ENCODE measurements around the gene NAPEPLD. TPM values are rescaled to one million over a fixed set of nuclear protein-coding genes. Genes with fewer than 3 reads are reported as not detected.
"Not testable (repeated sequence)": the region's sequence is repeated elsewhere in the genome, so short reads cannot be mapped to it uniquely, and the experiment has no call there.

The NAPEPLD gene
- total and polyA plus RNA-seq, 2 donors (not counting 1 experiment from before 2014, with no cell fraction given) = 5.7 to 9.2 TPM

DNA sequence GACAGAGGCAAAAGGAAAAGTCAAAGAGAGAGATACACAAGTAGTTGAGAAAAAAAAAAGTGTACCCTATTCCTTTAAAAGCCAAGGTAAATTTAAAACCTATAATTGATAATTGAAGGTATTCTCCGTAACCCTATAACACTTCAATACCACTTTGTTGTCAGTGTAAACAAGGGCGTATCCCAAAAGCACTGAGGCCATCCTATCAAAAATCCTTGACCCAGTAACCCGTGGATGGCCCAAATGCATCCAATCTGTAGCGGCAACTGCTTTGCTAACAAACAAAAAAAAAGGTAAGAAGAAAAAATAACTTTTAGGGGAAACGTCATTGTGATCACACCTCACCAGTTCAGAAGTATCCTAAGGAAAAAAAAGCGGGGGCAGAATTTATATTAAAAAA lies 5.1 kb upstream of the NAPEPLD start:
- Histone ChIP-seq H3K27ac (ENCODE audit: insufficient read depth, low read length) (no peak overlapping the region), H3K4me2 (ENCODE audit: extremely low read depth, insufficient read depth, low read length) (no peak overlapping the region), H3K79me2 (ENCODE audit: control insufficient read depth, insufficient read depth, low read length) (no peaks in the 10 kb centered on the region), H3K4me3 (replicated peaks in 1 of 4; ENCODE audit: control extremely low read depth in 1 of 4, insufficient read depth in 1 of 4, low read depth in 3 of 4, low read length in 4 of 4) (no peak overlapping the region), H2AFZ (ENCODE audit: low read length) (no peak overlapping the region), H3K4me1 (ENCODE audit: control insufficient read depth, extremely low read depth, insufficient read depth, low read length) (no peaks in the 10 kb centered on the region), H3K9ac (ENCODE audit: insufficient read depth, low read length) (no peak overlapping the region), H3K36me3 (ENCODE audit: control insufficient read depth, insufficient read depth, low read length) (no peaks in the 10 kb centered on the region), H3K9me3 (ENCODE audit: control insufficient read depth, insufficient read depth, low read depth, low read length) (no peaks in the 10 kb centered on the region), H3K27me3 (ENCODE audit: control insufficient read depth, insufficient read depth, low read length) (no peaks in the 10 kb centered on the region), H4K20me1 (ENCODE audit: control insufficient read depth, extremely low read depth, insufficient read depth, low read length) (no peaks in the 10 kb centered on the region)
- TF ChIP-seq, protein P1, sequence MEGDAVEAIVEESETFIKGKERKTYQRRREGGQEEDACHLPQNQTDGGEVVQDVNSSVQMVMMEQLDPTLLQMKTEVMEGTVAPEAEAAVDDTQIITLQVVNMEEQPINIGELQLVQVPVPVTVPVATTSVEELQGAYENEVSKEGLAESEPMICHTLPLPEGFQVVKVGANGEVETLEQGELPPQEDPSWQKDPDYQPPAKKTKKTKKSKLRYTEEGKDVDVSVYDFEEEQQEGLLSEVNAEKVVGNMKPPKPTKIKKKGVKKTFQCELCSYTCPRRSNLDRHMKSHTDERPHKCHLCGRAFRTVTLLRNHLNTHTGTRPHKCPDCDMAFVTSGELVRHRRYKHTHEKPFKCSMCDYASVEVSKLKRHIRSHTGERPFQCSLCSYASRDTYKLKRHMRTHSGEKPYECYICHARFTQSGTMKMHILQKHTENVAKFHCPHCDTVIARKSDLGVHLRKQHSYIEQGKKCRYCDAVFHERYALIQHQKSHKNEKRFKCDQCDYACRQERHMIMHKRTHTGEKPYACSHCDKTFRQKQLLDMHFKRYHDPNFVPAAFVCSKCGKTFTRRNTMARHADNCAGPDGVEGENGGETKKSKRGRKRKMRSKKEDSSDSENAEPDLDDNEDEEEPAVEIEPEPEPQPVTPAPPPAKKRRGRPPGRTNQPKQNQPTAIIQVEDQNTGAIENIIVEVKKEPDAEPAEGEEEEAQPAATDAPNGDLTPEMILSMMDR (conservative IDR thresholded peaks at IDR 0.05 in 1 of 2, IDR thresholded peaks at IDR 0.05 in 1 of 2; ENCODE audit: low read depth in 1 of 2, low read length in 2 of 2) = no peak
- no peak for TF ChIP-seq EZH2 (IDR thresholded peaks at IDR 0.05; ENCODE audit: low read length, missing control alignments)
- DNase-seq (ENCODE audit: low read depth in 2 of 2) = no peak

DNA sequence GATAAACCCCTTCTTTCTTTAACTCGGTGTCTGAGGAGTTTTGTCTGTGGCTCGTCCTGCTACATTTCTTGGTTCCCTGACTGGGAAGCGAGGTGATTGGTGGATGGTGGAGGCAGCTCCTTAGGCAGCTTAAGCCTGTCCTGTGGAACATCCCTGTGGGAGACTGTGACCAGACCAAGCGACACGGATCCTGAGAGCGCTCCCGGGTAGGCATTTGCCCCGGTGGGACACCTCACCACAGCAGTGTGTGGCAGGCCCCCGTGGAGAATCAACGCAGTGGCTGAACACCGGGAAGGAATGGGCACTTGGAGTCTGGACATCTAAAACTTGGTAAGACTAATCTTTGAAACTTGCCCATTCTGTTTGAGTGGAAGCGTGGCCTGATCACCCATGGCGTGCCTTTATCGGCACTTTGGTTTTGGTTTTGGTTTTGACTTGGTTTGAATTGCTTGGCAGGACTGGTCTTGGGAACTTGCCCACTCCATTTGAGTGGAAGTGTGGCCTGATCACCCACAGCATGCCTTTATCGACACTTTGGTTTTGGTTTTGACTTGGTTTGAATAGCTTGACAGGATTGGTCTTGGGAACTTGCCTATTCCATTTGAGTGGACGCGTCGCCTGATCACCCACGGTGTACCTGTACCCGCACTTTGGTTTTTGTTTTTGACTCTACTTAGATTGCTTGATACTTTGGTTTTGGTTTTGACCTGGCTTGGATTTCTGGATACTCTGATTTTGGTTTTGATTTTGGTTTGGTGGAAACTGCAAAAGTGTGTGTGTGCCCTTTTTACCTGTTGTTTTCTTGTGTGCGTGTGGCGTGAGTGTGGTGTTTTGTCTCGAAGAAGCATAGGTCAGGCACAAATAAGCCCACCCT lies 4.1 kb upstream of the NAPEPLD start:
- H3K4me2 ChIP-seq (ENCODE audit: extremely low read depth, insufficient read depth, low read length); H3K4me1 ChIP-seq (ENCODE audit: control insufficient read depth, extremely low read depth, insufficient read depth, low read length); H3K79me2 ChIP-seq (ENCODE audit: control insufficient read depth, insufficient read depth, low read length); H3K27ac ChIP-seq (ENCODE audit: insufficient read depth, low read length); H3K9me3 ChIP-seq (ENCODE audit: control insufficient read depth, insufficient read depth, low read depth, low read length); H3K36me3 ChIP-seq (ENCODE audit: control insufficient read depth, insufficient read depth, low read length); H3K4me3 ChIP-seq (replicated peaks in 1 of 4; ENCODE audit: control extremely low read depth in 1 of 4, insufficient read depth in 1 of 4, low read depth in 3 of 4, low read length in 4 of 4); H4K20me1 ChIP-seq (ENCODE audit: control insufficient read depth, extremely low read depth, insufficient read depth, low read length); H2AFZ ChIP-seq (ENCODE audit: low read length); H3K27me3 ChIP-seq (ENCODE audit: control insufficient read depth, insufficient read depth, low read length); H3K9ac ChIP-seq (ENCODE audit: insufficient read depth, low read length); DNase-seq (ENCODE audit: low read depth in 2 of 2): not testable (repeated sequence)

DNA sequence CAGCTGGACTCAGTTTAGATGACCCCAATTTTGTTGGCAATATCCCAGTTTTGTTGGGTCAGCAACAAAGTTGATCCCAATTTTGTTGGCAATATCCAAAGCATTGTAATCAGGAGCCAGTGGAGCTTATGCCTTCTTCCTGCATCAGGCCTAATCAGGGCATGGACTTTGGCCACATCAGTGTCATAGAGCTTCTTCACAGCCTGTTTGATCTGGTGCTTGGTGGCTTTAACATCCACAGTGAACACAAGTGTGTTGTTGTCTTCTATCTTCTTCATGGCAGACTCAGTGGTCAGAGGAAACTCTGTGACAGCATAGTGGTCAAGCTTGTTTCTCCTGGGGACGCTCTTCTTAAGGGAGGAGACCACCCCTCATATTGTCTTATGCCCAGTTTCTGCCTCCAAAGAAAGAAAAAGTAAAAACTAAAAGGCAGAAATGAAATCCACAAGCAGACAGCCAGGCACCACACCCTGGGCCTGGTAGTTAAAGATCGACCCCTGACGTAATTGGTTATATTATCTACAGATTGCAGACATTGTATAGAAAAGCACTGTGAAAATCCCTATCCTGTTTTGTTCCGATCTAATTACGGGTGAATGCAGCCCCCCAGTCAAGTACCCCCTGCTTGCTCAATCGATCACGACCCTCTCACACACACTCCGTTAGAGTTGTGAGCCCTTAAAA lies 3.2 kb upstream of the NAPEPLD start:
- not testable (repeated sequence) for H3K36me3 ChIP-seq (ENCODE audit: control insufficient read depth, insufficient read depth, low read length); H3K27ac ChIP-seq (ENCODE audit: insufficient read depth, low read length); DNase-seq (ENCODE audit: low read depth in 2 of 2); H3K9ac ChIP-seq (ENCODE audit: insufficient read depth, low read length); H4K20me1 ChIP-seq (ENCODE audit: control insufficient read depth, extremely low read depth, insufficient read depth, low read length); H3K4me2 ChIP-seq (ENCODE audit: extremely low read depth, insufficient read depth, low read length); H3K4me1 ChIP-seq (ENCODE audit: control insufficient read depth, extremely low read depth, insufficient read depth, low read length); H3K27me3 ChIP-seq (ENCODE audit: control insufficient read depth, insufficient read depth, low read length); H3K79me2 ChIP-seq (ENCODE audit: control insufficient read depth, insufficient read depth, low read length); H3K9me3 ChIP-seq (ENCODE audit: control insufficient read depth, insufficient read depth, low read depth, low read length); H2AFZ ChIP-seq (ENCODE audit: low read length); H3K4me3 ChIP-seq (replicated peaks in 1 of 4; ENCODE audit: control extremely low read depth in 1 of 4, insufficient read depth in 1 of 4, low read depth in 3 of 4, low read length in 4 of 4)

DNA sequence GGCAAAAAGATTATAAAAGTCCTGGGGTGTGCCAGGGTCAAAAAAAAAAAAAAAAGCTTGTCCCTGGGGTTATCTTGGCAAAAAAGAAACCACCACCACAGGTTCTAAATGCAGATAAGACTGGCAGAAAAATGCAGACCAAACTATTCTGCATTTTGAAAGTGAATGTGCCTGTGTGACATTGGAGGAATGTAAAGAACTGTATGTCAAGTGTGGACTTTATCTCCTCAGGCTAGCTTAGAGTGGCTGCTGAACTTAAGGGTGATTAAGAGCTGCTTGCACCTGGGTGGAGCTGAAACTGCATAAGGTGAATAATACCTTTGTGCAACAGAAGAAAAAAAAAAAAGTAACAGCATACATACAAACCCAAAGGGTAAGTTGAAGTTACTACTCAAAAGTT lies 1.3 kb upstream of the NAPEPLD start:
- Histone ChIP-seq H3K27me3 (ENCODE audit: control insufficient read depth, insufficient read depth, low read length) (no peaks in the 10 kb centered on the region), H3K9ac (ENCODE audit: insufficient read depth, low read length) (no peak overlapping the region), H3K4me2 (ENCODE audit: extremely low read depth, insufficient read depth, low read length) (no peak overlapping the region), H4K20me1 (ENCODE audit: control insufficient read depth, extremely low read depth, insufficient read depth, low read length) (no peaks in the 10 kb centered on the region), H3K27ac (ENCODE audit: insufficient read depth, low read length) (no peak overlapping the region), H3K4me3 (replicated peaks in 1 of 4; ENCODE audit: control extremely low read depth in 1 of 4, insufficient read depth in 1 of 4, low read depth in 3 of 4, low read length in 4 of 4) (no peak overlapping the region), H3K36me3 (ENCODE audit: control insufficient read depth, insufficient read depth, low read length) (no peaks in the 10 kb centered on the region), H3K9me3 (ENCODE audit: control insufficient read depth, insufficient read depth, low read depth, low read length) (no peaks in the 10 kb centered on the region), H2AFZ (ENCODE audit: low read length) (no peak overlapping the region), H3K79me2 (ENCODE audit: control insufficient read depth, insufficient read depth, low read length) (peaks cover 3% of the 10 kb centered on the region), H3K4me1 (ENCODE audit: control insufficient read depth, extremely low read depth, insufficient read depth, low read length) (no peaks in the 10 kb centered on the region)
- TF ChIP-seq EZH2 (IDR thresholded peaks at IDR 0.05; ENCODE audit: low read length, missing control alignments) = no peak
- TF ChIP-seq, protein P1 (conservative IDR thresholded peaks at IDR 0.05 in 1 of 2, IDR thresholded peaks at IDR 0.05 in 1 of 2; ENCODE audit: low read depth in 1 of 2, low read length in 2 of 2) = no peak
- DNase-seq (ENCODE audit: low read depth in 2 of 2) = no peak
